GM10266 (cell line): ENCODE data around the gene CHRD.

ENCODE experiments used
- DNase-seq: peaks from one replicate; pipeline ENCODE4 v3.0.0; 2012; ENCODE audit errors: extremely low spot score
- CTCF ChIP-seq: IDR thresholded peaks from 2 replicates; pipeline ENCODE4 v1.5.1; 2012; ENCODE audit warnings: mild to moderate bottlenecking, low read depth; ENCODE audit not compliant: control insufficient read depth, insufficient read depth; ENCODE audit errors: missing control alignments

Gene CHRD

DNA sequence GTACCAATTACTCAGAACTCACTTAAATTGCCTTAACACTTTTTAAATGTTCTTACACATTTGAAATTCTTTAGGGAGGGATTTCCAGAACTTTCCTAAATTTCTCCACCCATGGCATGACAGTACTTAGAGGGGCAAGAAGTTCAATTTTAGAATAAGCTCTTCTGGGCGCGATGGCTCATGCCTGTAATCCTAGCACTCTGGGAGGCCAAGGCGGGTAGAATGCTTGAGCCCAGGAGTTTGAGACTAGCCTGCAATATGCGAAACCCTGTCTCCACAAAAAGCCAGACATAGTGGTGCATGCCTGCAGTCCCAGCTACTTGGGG lies 31.8 kb upstream of the CHRD start:
- no peak for DNase-seq
- TF ChIP-seq CTCF = no peak

DNA sequence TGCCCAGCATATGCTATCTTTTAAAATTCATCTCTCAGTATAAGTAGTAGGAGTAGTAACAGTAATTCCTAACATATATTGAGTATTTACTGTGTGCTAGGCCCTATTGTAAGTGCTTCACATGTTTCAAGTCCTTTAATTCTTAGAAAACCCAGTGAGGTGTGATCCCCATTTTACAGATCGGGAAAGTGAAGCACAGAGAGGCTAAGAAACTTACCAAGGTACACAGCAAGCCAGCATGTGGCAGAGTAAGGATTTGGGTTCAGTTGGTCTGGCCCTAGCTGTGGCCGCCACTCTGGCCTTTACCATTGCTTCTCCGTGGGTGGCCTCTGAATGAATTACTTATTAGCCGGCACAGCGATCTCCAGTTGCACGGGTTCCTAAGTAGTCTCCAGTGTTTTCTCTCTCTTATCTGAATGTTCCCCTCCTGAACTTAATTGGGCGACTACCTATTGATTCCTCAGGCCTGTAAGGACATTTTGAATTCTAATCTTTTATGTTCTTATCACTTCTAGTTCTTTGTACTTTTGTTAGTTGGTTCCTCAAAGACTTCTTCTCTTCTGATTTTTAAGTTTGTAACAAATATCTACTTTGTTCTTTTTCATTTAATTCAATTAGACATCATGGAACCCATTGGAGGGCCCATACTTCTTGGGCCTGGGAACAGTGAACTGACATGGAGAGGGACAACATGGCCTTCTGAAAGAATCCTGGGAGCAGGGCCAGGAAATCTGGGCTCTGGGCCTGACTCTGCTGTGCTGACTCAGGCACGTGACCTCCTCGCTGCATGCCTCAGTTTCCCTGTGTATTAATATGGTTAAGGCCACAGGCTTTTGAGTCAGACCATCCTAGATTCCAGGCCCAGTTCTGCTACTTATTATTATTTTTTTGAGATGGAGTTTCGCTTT lies 30.0 kb upstream of the CHRD start:
- no peak for DNase-seq
- TF ChIP-seq CTCF = no peak

DNA sequence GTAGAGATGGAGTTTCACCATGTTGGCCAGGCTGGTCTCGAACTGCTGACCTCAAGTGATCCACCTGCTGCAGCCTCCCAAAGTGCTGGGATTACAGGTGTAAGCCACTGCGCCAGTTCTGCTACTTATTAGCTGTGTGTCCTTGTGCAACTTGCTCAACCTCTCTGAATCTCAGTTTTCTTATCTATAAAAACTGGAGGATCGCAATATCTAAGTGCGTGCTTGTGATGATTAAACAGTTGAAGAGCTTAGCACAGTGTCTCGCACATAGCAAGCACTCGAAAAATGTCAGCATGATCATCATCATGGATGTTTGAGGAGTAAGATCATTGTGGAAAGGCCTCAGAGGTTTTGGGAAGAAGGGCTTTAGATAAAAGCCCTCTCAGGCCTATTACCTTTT lies 29.2 kb upstream of the CHRD start:
- DNase-seq = no peak
- no peak for TF ChIP-seq CTCF

DNA sequence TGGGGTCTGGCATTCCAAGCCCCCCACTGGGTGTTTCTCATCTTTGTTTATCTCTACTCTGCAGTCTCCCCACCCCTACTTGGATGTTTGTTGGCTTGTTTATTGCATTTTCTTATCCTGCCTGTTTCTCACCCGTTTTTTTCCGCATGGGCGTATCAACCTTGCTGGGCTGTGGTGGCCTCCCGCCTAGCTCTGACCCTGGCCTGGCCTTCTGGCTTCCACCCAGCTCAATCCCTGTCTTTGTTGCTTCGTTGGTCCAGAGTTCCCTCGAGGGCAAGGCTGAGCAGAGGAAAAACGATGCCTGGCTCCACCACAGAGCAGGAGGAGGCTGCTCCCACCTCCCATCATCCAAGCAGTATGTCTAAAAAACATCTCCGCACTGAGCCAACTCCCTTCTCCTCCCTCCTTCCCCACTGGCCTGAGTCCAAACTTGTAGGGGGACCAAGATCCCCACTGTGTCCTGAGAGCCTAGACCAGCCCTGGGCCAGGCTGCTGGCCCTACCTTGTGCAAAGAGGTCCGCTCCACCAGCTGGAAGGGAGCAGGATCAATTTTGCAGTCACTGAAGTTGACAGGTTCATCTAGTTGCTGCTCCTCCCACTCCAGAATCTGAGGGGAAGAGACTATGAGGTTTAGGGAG lies 28.2 kb upstream of the CHRD start:
- no peak for TF ChIP-seq CTCF
- DNase-seq = no peak

GRCh38 chr3:184352149-184352785 lies 27.6 kb upstream of the CHRD start:
- TF ChIP-seq CTCF = no peak
- no peak for DNase-seq

- TF ChIP-seq CTCF = no peak
- DNase-seq = no peak
These were observed 26.8 kb upstream of the CHRD start for GRCh38 chr3:184352897-184353545.

DNA sequence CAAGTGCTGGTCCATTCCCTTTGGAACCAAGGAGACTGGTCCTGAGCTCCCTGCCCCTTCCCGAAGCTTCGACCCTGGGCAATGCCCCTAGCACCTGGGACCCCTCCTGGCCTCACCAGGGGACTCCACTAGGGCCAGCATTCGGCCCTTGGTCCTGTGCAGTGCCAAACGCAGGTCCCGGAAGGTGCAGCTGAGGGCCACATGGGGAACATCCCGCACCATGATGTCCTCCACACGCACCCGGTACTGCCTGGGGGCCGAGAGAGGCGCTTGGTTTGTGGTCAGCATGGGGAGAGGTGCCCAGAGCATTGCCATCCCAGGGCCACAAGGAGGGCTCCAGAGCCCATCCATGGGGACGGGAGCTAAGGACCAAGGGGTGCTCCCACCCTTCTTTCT lies 26.3 kb upstream of the CHRD start:
- DNase-seq = no peak
- TF ChIP-seq CTCF = no peak
